Gastroesophageal sphincter (tissue), 3 donors: Measurements from ENCODE around the gene FAM168A.

Experiments
- CTCF ChIP-seq, 4 experiments: fragments of 200-600 bp in 2 of 4; fragments of 450-650 bp in 2 of 4; sonication (generic) in 1 of 4; IDR thresholded peaks; one replicate each; pipeline ENCODE4 v1.5.1; 2017 to 2019; ENCODE audit warnings: antibody characterized with exemption in 4 of 4, mild to moderate bottlenecking in 2 of 4, moderate library complexity in 2 of 4
- EP300 ChIP-seq: sonication (generic); formaldehyde crosslinking; IDR thresholded peaks from one replicate; pipeline ENCODE4 v1.6.1; 2017; ENCODE audit warnings: antibody characterized with exemption, mild to moderate bottlenecking
- POLR2A ChIP-seq, 2 donors: fragments of 450-650 bp; IDR thresholded peaks; one replicate each; pipeline ENCODE4 v1.6.1; 2017; ENCODE audit warnings: antibody characterized with exemption in 2 of 2, mild to moderate bottlenecking in 2 of 2, moderate library complexity in 1 of 2
- POLR2AphosphoS5 ChIP-seq: sonication (generic); formaldehyde crosslinking; IDR thresholded peaks from one replicate; pipeline ENCODE4 v1.6.1; 2017; ENCODE audit warnings: antibody characterized with exemption

- no peak for TF ChIP-seq CTCF (IDR thresholded peaks at IDR 0.05)
- no peak for TF ChIP-seq EP300
- TF ChIP-seq POLR2A (IDR thresholded peaks at IDR 0.05), result no peak
- no peak for TF ChIP-seq POLR2AphosphoS5
These were observed 43.1 kb downstream of the FAM168A start for GRCh38 chr11:73554671-73555320.
